GM12878 (cell line): Measurements from ENCODE around the gene DUS4L. TPM values are rescaled to one million over a fixed set of nuclear protein-coding genes. Genes with fewer than 3 reads are reported as not detected.

Source experiments
- ATAC-seq: fragments of 200-7000 bp; cut with Tn5 transposase; 3 replicates; pipeline ENCODE4 v1.9.1; 2020; ENCODE audit warnings: mild to moderate bottlenecking, moderate library complexity
- BruUV-seq: library from RNA; stranded (reverse); fragments of 400-500 nt; replicated peaks from 2 replicates; lab custom pipeline; 2021; lab: Mats Ljungman, UMichigan
- CTCF ChIA-PET: fragments of 300-600 bp; sonication (Branson Sonifier 250); formaldehyde crosslinking; extraction: SDS; loops from one replicate; lab custom pipeline; 2021; ENCODE audit warnings: inconsistent platforms; lab: Yijun Ruan, JAX
- POLR2A ChIA-PET: fragments of 350-600 bp; formaldehyde crosslinking; extraction: SDS; loops from one replicate; lab custom pipeline; 2021; ENCODE audit warnings: inconsistent platforms; lab: Charles Lee
- RAD21 ChIA-PET: fragments of 300-600 bp; sonication (Branson Sonifier 250); formaldehyde crosslinking; loops from one replicate; lab custom pipeline; 2023; ENCODE audit warnings: antibody characterized with exemption; ENCODE audit not compliant: unreplicated experiment; lab: Charles Lee
- SMC1A ChIA-PET: fragments of 300-600 bp; sonication (Branson Sonifier 250); formaldehyde crosslinking; loops from one replicate; lab custom pipeline; 2023; ENCODE audit not compliant: unreplicated experiment, uncharacterized antibody; lab: Charles Lee
- DNase-seq: peaks from one replicate; pipeline ENCODE4 v3.0.0-alpha.2; 2011; ENCODE audit warnings: low read depth, low spot score
- FAIRE-seq: peaks from 3 replicates; lab custom pipeline; 2011; peaks lifted over from hg19 to GRCh38; lab: Jason Lieb, UNC
- H2AFZ ChIP-seq: 2 replicates; pipeline ENCODE4 v1.6.0; 2011; ENCODE audit warnings: low read depth, low read length, control low read depth; ENCODE audit not compliant: control insufficient read depth
- H3K27ac ChIP-seq: 2 replicates; pipeline ENCODE4 v1.5.1; 2011; ENCODE audit warnings: control low read depth; ENCODE audit not compliant: control insufficient read depth, insufficient read depth
- H3K27me3 ChIP-seq, 2 experiments: replicated peaks in 1 of 2; 2 replicates each; pipeline versions ENCODE4 v1.6.0 to v1.6.1; 2011; ENCODE audit warnings: low read length in 1 of 2; ENCODE audit not compliant: control insufficient read depth in 2 of 2, insufficient read depth in 2 of 2
- H3K36me3 ChIP-seq, 2 experiments: 2 replicates each; pipeline ENCODE4 v1.5.1; 2011; ENCODE audit warnings: low read length in 1 of 2; ENCODE audit not compliant: control insufficient read depth in 2 of 2, insufficient read depth in 2 of 2
- H3K4me1 ChIP-seq: 2 replicates; pipeline ENCODE4 v1.6.1; 2011; ENCODE audit warnings: mild to moderate bottlenecking, low read length, moderate library complexity, mixed read lengths; ENCODE audit not compliant: control insufficient read depth, insufficient read depth
- H3K4me2 ChIP-seq: 2 replicates; pipeline ENCODE4 v1.6.0; 2011; ENCODE audit warnings: control low read depth; ENCODE audit not compliant: control insufficient read depth, insufficient read depth
- H3K4me3 ChIP-seq: fragments of 200-600 bp; sonication (generic); 2 replicates; pipeline ENCODE4 v1.5.1; 2016
- H3K79me2 ChIP-seq: 2 replicates; pipeline ENCODE4 v1.6.0; 2011; ENCODE audit warnings: low read length; ENCODE audit not compliant: control insufficient read depth, insufficient read depth
- H3K9ac ChIP-seq: 2 replicates; pipeline ENCODE4 v1.8.0; 2011; ENCODE audit warnings: low read length, control low read depth, mixed read lengths; ENCODE audit not compliant: control insufficient read depth, insufficient read depth
- H3K9me3 ChIP-seq: replicated peaks from 3 replicates; pipeline ENCODE4 v1.5.1; 2011; ENCODE audit warnings: mild to moderate bottlenecking, low read length; ENCODE audit not compliant: control insufficient read depth, insufficient read depth
- H4K20me1 ChIP-seq: 2 replicates; pipeline ENCODE4 v1.6.0; 2011; ENCODE audit not compliant: control insufficient read depth, insufficient read depth
- SPI1 ChIP-seq: IDR thresholded peaks from 2 replicates; pipeline ENCODE4 v1.6.1; 2011; ENCODE audit warnings: low read depth, mild to moderate bottlenecking, low read length, moderate library complexity, borderline replicate concordance; ENCODE audit not compliant: insufficient read depth
- TARDBP ChIP-seq: IDR thresholded peaks from 2 replicates; pipeline ENCODE4 v1.6.1; 2016; ENCODE audit warnings: borderline replicate concordance
- WGBS: methylation state at CpG from one replicate; pipeline ENCODE4 v1.1.6; 2016; ENCODE audit warnings: low lambda C conversion rate; ENCODE audit not compliant: insufficient replicate concordance, insufficient coverage; ENCODE audit errors: missing lambda C conversion rate; 5-methylcytosine and 5-hydroxymethylcytosine counted together
- in situ Hi-C: fragments of 300-500 bp; cut with MboI; formaldehyde crosslinking; loops from 9 replicates; pipeline ENCODE4 v1.14.3; 2018; ENCODE audit warnings: mixed read lengths
- intact Hi-C: fragments of 100-400 bp; cut with micrococcal nuclease; formaldehyde crosslinking; loops from one replicate; pipeline ENCODE4 v1.14.2; 2022; ENCODE audit not compliant: unreplicated experiment
- polyA plus RNA-seq, 11 experiments: library from polyadenylated mRNA; depleted of rRNA in 4 of 11; unstranded in 6 of 11; stranded (reverse) in 5 of 11; fragments of >200 nt; fragmentation: Nextera tagmentation in 4 of 11; fragmentation: Illumina TruSeq in 1 of 11; extraction: Ambion mirVana in 4 of 11; extraction: Trizol in 1 of 11; gene quantifications; 1 replicate in 1 of 11; 2 replicates in 10 of 11; pipeline versions ENCODE4 v1.2.1 to v1.2.3, GENCODE V29; 2011 to 2016; ENCODE audit warnings: inconsistent platforms in 2 of 11, missing spikeins in 2 of 11, low read depth in 1 of 11
- small RNA-seq: library from RNA; depleted of rRNA; stranded (forward); fragments of <200 nt; gene quantifications from one replicate; pipeline ENCODE3, GENCODE V24; 2014
- total RNA-seq, 4 experiments: library from RNA; depleted of rRNA in 3 of 4; stranded (reverse); fragments of >200 nt in 3 of 4; fragmentation: Illumina TruSeq in 1 of 4; extraction: Trizol in 1 of 4; gene quantifications; 2 replicates each; pipeline versions ENCODE4 v1.2.1 to v1.2.3, GENCODE V29; 2013 to 2021

Gene DUS4L
- total and polyA plus RNA-seq, 10 of the 15 experiments (the other 5 are each of a cell fraction or from before 2014, with no cell fraction given): 5.3 to 15.3 (median 12.8) TPM

DNA sequence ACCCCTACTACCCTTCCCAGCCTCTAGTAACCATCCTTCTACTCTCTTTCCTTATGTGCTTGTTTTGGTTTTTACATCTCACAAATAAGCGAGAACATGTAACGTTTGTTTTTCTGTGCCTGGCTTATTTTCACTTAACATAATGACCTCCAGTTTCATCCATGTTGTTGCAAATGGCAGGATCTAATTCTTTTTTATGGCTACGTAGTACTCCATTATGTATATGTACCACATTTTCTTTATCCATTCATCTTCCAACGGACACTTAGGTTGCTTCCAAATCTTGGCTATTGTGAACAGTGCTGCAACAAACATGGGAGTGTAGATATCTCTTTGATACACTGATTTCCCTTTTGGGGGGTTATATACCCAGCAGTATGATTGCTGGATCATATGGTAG is 63.2 kb downstream of the DUS4L start:
- Histone ChIP-seq H3K36me3 (no peaks in the 10 kb centered on the region; a peak in 1 of 4 replicates), H4K20me1 (no peaks in the 10 kb centered on the region; the same call in 1 of the 2 replicates), H3K79me2 (no peaks in the 10 kb centered on the region), H3K9me3 (no peaks in the 10 kb centered on the region), H3K27ac (no peak overlapping the region), H3K4me3 (no peak overlapping the region), H2AFZ (no peak overlapping the region), H3K9ac (no peak overlapping the region), H3K4me1 (no peaks in the 10 kb centered on the region), H3K4me2 (no peak overlapping the region), H3K27me3 (no peaks in the 10 kb centered on the region)
- no TSS peak for BruUV-seq
- intact Hi-C loops (no loop called here), in situ Hi-C loops (no loop called here)
- CTCF ChIA-PET: no interaction called here
- DNase-seq (no peak), FAIRE-seq (no peak), ATAC-seq (no peak)
- RAD21 ChIA-PET: no interaction called here
- WGBS: 95% methylated on average over 4 of the region's 4 CpGs
- TF ChIP-seq SPI1 (no peak), TARDBP (no peak)
- SMC1A ChIA-PET: no interaction called here
- POLR2A ChIA-PET: no interaction called here

Small RNAs within 50 kb of the gene (small RNA-seq; reads per million reads assigned to genes)
- gene RF01233: not detected

Other genes starting within 250 kb of the DUS4L start
- not detected in 2 replicates for gene GPR22, start 93.9 kb upstream of the DUS4L start, total RNA-seq (2014; rRNA removed)
- gene GPR22, start 93.9 kb upstream of the DUS4L start, total RNA-seq (2014; rRNA removed; fragmentation: Illumina TruSeq; extraction: Trizol): not detected in 2 replicates
- gene GPR22, start 93.9 kb upstream of the DUS4L start, total RNA-seq (2021): not detected in 2 replicates
- not detected in 2 replicates for gene GPR22, start 93.9 kb upstream of the DUS4L start, polyA plus RNA-seq (2011; rRNA removed)
- gene GPR22, start 93.9 kb upstream of the DUS4L start, polyA plus RNA-seq (2014; fragmentation: Illumina TruSeq; extraction: Trizol): not detected in 2 replicates
- gene GPR22, start 93.9 kb upstream of the DUS4L start, polyA plus RNA-seq (2014; fragmentation: Nextera tagmentation; extraction: Ambion mirVana): under 1 TPM; 0.11 to 0.71 TPM
- gene GPR22, start 93.9 kb upstream of the DUS4L start, polyA plus RNA-seq (2014; rRNA removed): not detected in 2 replicates
- gene GPR22, start 93.9 kb upstream of the DUS4L start, polyA plus RNA-seq (2016; fragmentation: Nextera tagmentation; extraction: Ambion mirVana): under 1 TPM; 0.44 to 0.50 TPM
- 15.1 and 18.0 TPM in 2 replicates for gene COG5, start 51 bp upstream of the DUS4L start, total RNA-seq (2014; rRNA removed)
- gene COG5, start 51 bp upstream of the DUS4L start, total RNA-seq (2014; rRNA removed; fragmentation: Illumina TruSeq; extraction: Trizol): 27.9 and 30.4 TPM in 2 replicates
- 17.8 and 19.7 TPM in 2 replicates for gene COG5, start 51 bp upstream of the DUS4L start, total RNA-seq (2021)
- gene COG5, start 51 bp upstream of the DUS4L start, polyA plus RNA-seq (2011; rRNA removed): 25.1 and 37.8 TPM in 2 replicates
- gene COG5, start 51 bp upstream of the DUS4L start, polyA plus RNA-seq (2014; fragmentation: Illumina TruSeq; extraction: Trizol): 15.3 and 24.6 TPM in 2 replicates
- gene COG5, start 51 bp upstream of the DUS4L start, polyA plus RNA-seq (2014; fragmentation: Nextera tagmentation; extraction: Ambion mirVana): 1 to 10 TPM; 5.5 to 6.8 TPM
- gene COG5, start 51 bp upstream of the DUS4L start, polyA plus RNA-seq (2014; rRNA removed): 17.9 and 18.8 TPM in 2 replicates
- gene COG5, start 51 bp upstream of the DUS4L start, polyA plus RNA-seq (2016; fragmentation: Nextera tagmentation; extraction: Ambion mirVana): 10 to 100 TPM; 13.7 to 15.9 TPM
- gene BCAP29, start 16.3 kb downstream of the DUS4L start, total RNA-seq (2014; rRNA removed): 26.5 and 33.2 TPM in 2 replicates
- 42.8 and 44.2 TPM in 2 replicates for gene BCAP29, start 16.3 kb downstream of the DUS4L start, total RNA-seq (2014; rRNA removed; fragmentation: Illumina TruSeq; extraction: Trizol)
- 32.0 and 33.4 TPM in 2 replicates for gene BCAP29, start 16.3 kb downstream of the DUS4L start, total RNA-seq (2021)
- 33.3 and 53.2 TPM in 2 replicates for gene BCAP29, start 16.3 kb downstream of the DUS4L start, polyA plus RNA-seq (2011; rRNA removed)
- 58.5 and 72.0 TPM in 2 replicates for gene BCAP29, start 16.3 kb downstream of the DUS4L start, polyA plus RNA-seq (2014; fragmentation: Illumina TruSeq; extraction: Trizol)
- 10 to 100 TPM; 26.6 to 36.3 TPM for gene BCAP29, start 16.3 kb downstream of the DUS4L start, polyA plus RNA-seq (2014; fragmentation: Nextera tagmentation; extraction: Ambion mirVana)
- 21.2 and 27.0 TPM in 2 replicates for gene BCAP29, start 16.3 kb downstream of the DUS4L start, polyA plus RNA-seq (2014; rRNA removed)
- gene BCAP29, start 16.3 kb downstream of the DUS4L start, polyA plus RNA-seq (2016; fragmentation: Nextera tagmentation; extraction: Ambion mirVana): 10 to 100 TPM; 46.9 to 48.5 TPM
- 0.06 TPM in 1 of 2 replicates, not detected in the other for gene SLC26A4, start 96.9 kb downstream of the DUS4L start, total RNA-seq (2014; rRNA removed)
- 0.09 and 0.18 TPM in 2 replicates for gene SLC26A4, start 96.9 kb downstream of the DUS4L start, total RNA-seq (2014; rRNA removed; fragmentation: Illumina TruSeq; extraction: Trizol)
- gene SLC26A4, start 96.9 kb downstream of the DUS4L start, total RNA-seq (2021): not detected in 2 replicates
- 0.08 and 0.17 TPM in 2 replicates for gene SLC26A4, start 96.9 kb downstream of the DUS4L start, polyA plus RNA-seq (2011; rRNA removed)
- gene SLC26A4, start 96.9 kb downstream of the DUS4L start, polyA plus RNA-seq (2014; fragmentation: Illumina TruSeq; extraction: Trizol): 0.01 and 0.21 TPM in 2 replicates
- not detected for gene SLC26A4, start 96.9 kb downstream of the DUS4L start, polyA plus RNA-seq (2014; fragmentation: Nextera tagmentation; extraction: Ambion mirVana)
- gene SLC26A4, start 96.9 kb downstream of the DUS4L start, polyA plus RNA-seq (2014; rRNA removed): 0.20 TPM in 1 of 2 replicates, not detected in the other
- gene SLC26A4, start 96.9 kb downstream of the DUS4L start, polyA plus RNA-seq (2016; fragmentation: Nextera tagmentation; extraction: Ambion mirVana): under 1 TPM in 1 of 2 experiments, not detected in 1; 0.16 TPM
- 16.4 and 20.3 TPM in 2 replicates for gene CBLL1, start 180.2 kb downstream of the DUS4L start, total RNA-seq (2014; rRNA removed)
- gene CBLL1, start 180.2 kb downstream of the DUS4L start, total RNA-seq (2014; rRNA removed; fragmentation: Illumina TruSeq; extraction: Trizol): 32.4 and 32.9 TPM in 2 replicates
- 26.2 and 28.3 TPM in 2 replicates for gene CBLL1, start 180.2 kb downstream of the DUS4L start, total RNA-seq (2021)
- gene CBLL1, start 180.2 kb downstream of the DUS4L start, polyA plus RNA-seq (2011; rRNA removed): 10.1 and 18.5 TPM in 2 replicates
- 32.7 and 42.8 TPM in 2 replicates for gene CBLL1, start 180.2 kb downstream of the DUS4L start, polyA plus RNA-seq (2014; fragmentation: Illumina TruSeq; extraction: Trizol)
- gene CBLL1, start 180.2 kb downstream of the DUS4L start, polyA plus RNA-seq (2014; fragmentation: Nextera tagmentation; extraction: Ambion mirVana): 1 to 10 TPM; 8.6 to 9.3 TPM
- gene CBLL1, start 180.2 kb downstream of the DUS4L start, polyA plus RNA-seq (2014; rRNA removed): 7.2 and 9.8 TPM in 2 replicates
- gene CBLL1, start 180.2 kb downstream of the DUS4L start, polyA plus RNA-seq (2016; fragmentation: Nextera tagmentation; extraction: Ambion mirVana): 10 to 100 TPM; 32.9 to 40.1 TPM
- gene SLC26A3, start 239.3 kb downstream of the DUS4L start, total RNA-seq (2014; rRNA removed): not detected in 2 replicates
- not detected in 2 replicates for gene SLC26A3, start 239.3 kb downstream of the DUS4L start, total RNA-seq (2014; rRNA removed; fragmentation: Illumina TruSeq; extraction: Trizol)
- 0.46 and 0.53 TPM in 2 replicates for gene SLC26A3, start 239.3 kb downstream of the DUS4L start, total RNA-seq (2021)
- gene SLC26A3, start 239.3 kb downstream of the DUS4L start, polyA plus RNA-seq (2011; rRNA removed): not detected in 2 replicates
- gene SLC26A3, start 239.3 kb downstream of the DUS4L start, polyA plus RNA-seq (2014; fragmentation: Illumina TruSeq; extraction: Trizol): not detected in 2 replicates
- gene SLC26A3, start 239.3 kb downstream of the DUS4L start, polyA plus RNA-seq (2014; fragmentation: Nextera tagmentation; extraction: Ambion mirVana): not detected
- not detected in 2 replicates for gene SLC26A3, start 239.3 kb downstream of the DUS4L start, polyA plus RNA-seq (2014; rRNA removed)
- gene SLC26A3, start 239.3 kb downstream of the DUS4L start, polyA plus RNA-seq (2016; fragmentation: Nextera tagmentation; extraction: Ambion mirVana): not detected